Gastrocnemius medialis (tissue), 4 donors: Measurements from ENCODE around the gene ZFYVE21. TPM values are rescaled to one million over a fixed set of nuclear protein-coding genes. Genes with fewer than 3 reads are reported as not detected.
"Not testable (repeated sequence)": the region's sequence is repeated elsewhere in the genome, so short reads cannot be mapped to it uniquely, and the experiment has no call there.

Experiments used
- ATAC-seq, 2 donors: fragments of 150-250 bp; one replicate each; pipeline ENCODE4 v1.9.1; 2016
- DNase-seq, 2 donors: peaks; one replicate each; pipeline ENCODE4 v3.0.0-alpha.2; 2019
- H3K27ac ChIP-seq, 4 donors: fragments of 200-600 bp; sonication (generic); 1 replicate in 1 of 4; 2 replicates in 3 of 4; pipeline ENCODE4 v1.5.1; 2016 to 2018; ENCODE audit warnings: mild to moderate bottlenecking in 2 of 4, moderate library complexity in 1 of 4
- H3K27me3 ChIP-seq, 3 donors: fragments of 200-600 bp; sonication (generic) in 2 of 3; 1 replicate in 1 of 3; 2 replicates in 2 of 3; pipeline versions ENCODE4 v1.5.1 to v1.6.0; 2016 to 2019; ENCODE audit warnings: mild to moderate bottlenecking in 1 of 3, moderate library complexity in 1 of 3
- H3K36me3 ChIP-seq, 2 donors: fragments of 200-600 bp; sonication (generic) in 1 of 2; one replicate each; pipeline ENCODE4 v1.5.1; 2017 to 2018
- H3K4me1 ChIP-seq, 2 donors: fragments of 200-600 bp; sonication (generic) in 1 of 2; one replicate each; pipeline ENCODE4 v1.5.1; 2016 to 2017; ENCODE audit warnings: mild to moderate bottlenecking in 2 of 2
- H3K4me3 ChIP-seq, 4 donors: fragments of 200-600 bp; sonication (generic) in 3 of 4; 1 replicate in 1 of 4; 2 replicates in 3 of 4; pipeline ENCODE4 v1.5.1; 2016 to 2019; ENCODE audit warnings: mild to moderate bottlenecking in 2 of 4
- H3K9me3 ChIP-seq, 3 donors: fragments of 200-600 bp; sonication (generic) in 2 of 3; 1 replicate in 1 of 3; 2 replicates in 2 of 3; pipeline ENCODE4 v1.5.1; 2016 to 2019
- POLR2A ChIP-seq, 2 donors: fragments of 450-650 bp; IDR thresholded peaks; one replicate each; pipeline ENCODE4 v1.6.1; 2017; ENCODE audit warnings: antibody characterized with exemption in 2 of 2, mild to moderate bottlenecking in 2 of 2, moderate library complexity in 2 of 2
- in situ Hi-C, 4 donors: fragments of 200-750 bp; cut with MboI; loops; one replicate each; pipeline versions ENCODE4 v1.15.0 to v1.8.0; 2017; ENCODE audit warnings: low sequenced_read_pairs in 4 of 4
- intact Hi-C: fragments of 100-400 bp; cut with DNase I; formaldehyde crosslinking; loops from one replicate; pipeline ENCODE4 v1.15.1; 2023; ENCODE audit warnings: low total_unique reads
- total RNA-seq, 4 donors: library from RNA; depleted of rRNA; stranded (reverse); fragments of >200 nt; gene quantifications; one replicate each; pipeline versions ENCODE4 v1.1.0 to v1.2.3, GENCODE V29; 2016
- TF ChIP-seq, protein P1 (sequence below), 5 experiments: fragments of 450-650 bp in 3 of 5; fragments of 200-600 bp in 2 of 5; sonication (generic) in 2 of 5; IDR thresholded peaks in 4 of 5; conservative IDR thresholded peaks in 1 of 5; 1 replicate in 4 of 5; 2 replicates in 1 of 5; pipeline ENCODE4 v1.5.1; 2016 to 2019; ENCODE audit warnings: antibody characterized with exemption in 5 of 5, mild to moderate bottlenecking in 3 of 5, moderate library complexity in 3 of 5

The ZFYVE21 gene
- total RNA-seq, 4 donors from 2014 or later, result 16.2 to 25.8 (median 20.2) TPM

DNA sequence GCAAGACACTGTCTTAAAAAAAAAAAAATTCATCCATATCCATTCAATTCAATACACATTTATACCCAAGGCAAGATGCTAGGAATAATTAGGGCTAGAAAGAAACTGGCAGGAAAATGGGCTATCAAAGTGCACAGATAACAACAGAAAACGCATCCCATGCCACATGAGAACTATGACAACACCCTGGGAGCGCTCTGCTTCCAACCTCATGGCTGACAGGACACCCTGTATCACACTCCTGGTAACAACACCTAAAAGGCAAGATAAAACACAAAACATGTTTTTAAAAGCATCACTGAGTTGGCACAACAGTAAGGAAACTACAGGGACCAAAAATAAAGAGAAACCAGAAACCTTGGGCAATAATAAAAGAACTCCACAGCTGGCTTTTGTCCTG is 54.9 kb downstream of the ZFYVE21 start:
- no peak for DNase-seq
- in situ Hi-C loops, result no loop called here
- H3K4me1 ChIP-seq, result peaks cover 0 to 4% of the 10 kb centered on the region in 2 donors
- no peak overlapping the region for H3K4me3 ChIP-seq
- no peak overlapping the region for H3K27ac ChIP-seq
- no peak for ATAC-seq
- no peaks in the 10 kb centered on the region for H3K27me3 ChIP-seq
- H3K9me3 ChIP-seq, result no peaks in the 10 kb centered on the region
- intact Hi-C loops, result no loop called here
- TF ChIP-seq, protein P1, sequence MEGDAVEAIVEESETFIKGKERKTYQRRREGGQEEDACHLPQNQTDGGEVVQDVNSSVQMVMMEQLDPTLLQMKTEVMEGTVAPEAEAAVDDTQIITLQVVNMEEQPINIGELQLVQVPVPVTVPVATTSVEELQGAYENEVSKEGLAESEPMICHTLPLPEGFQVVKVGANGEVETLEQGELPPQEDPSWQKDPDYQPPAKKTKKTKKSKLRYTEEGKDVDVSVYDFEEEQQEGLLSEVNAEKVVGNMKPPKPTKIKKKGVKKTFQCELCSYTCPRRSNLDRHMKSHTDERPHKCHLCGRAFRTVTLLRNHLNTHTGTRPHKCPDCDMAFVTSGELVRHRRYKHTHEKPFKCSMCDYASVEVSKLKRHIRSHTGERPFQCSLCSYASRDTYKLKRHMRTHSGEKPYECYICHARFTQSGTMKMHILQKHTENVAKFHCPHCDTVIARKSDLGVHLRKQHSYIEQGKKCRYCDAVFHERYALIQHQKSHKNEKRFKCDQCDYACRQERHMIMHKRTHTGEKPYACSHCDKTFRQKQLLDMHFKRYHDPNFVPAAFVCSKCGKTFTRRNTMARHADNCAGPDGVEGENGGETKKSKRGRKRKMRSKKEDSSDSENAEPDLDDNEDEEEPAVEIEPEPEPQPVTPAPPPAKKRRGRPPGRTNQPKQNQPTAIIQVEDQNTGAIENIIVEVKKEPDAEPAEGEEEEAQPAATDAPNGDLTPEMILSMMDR (IDR thresholded peaks at IDR 0.05 in 4 of 5, conservative IDR thresholded peaks at IDR 0.05 in 1 of 5), result no peak
- no peak for TF ChIP-seq POLR2A (IDR thresholded peaks at IDR 0.05)
- H3K36me3 ChIP-seq, result no peaks in the 10 kb centered on the region

DNA sequence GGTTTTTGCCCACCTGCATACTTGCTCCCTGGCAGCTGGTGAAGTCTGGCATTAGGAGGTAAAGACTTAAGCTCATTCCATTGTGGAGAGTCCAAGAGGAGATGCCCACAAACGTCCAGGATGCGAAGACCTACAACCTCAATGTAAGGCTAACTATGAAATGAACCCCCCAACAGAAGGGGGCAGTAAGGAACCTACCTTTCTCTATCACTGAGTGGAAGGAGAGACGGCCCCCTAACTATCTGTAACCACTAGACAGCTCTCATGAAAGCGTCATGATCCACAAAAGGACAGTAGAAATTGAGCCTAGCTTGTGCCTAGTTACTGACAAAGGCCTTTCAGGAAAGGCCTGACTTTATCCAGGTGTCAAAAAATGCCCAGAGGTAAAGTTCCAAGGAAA is 55.3 kb downstream of the ZFYVE21 start:
- no peaks in the 10 kb centered on the region for H3K9me3 ChIP-seq
- TF ChIP-seq, protein P1 (IDR thresholded peaks at IDR 0.05 in 4 of 5, conservative IDR thresholded peaks at IDR 0.05 in 1 of 5), result no peak
- TF ChIP-seq POLR2A (IDR thresholded peaks at IDR 0.05), result no peak
- H3K36me3 ChIP-seq, result no peaks in the 10 kb centered on the region
- no peak for DNase-seq
- no peak overlapping the region for H3K27ac ChIP-seq
- no peaks in the 10 kb centered on the region for H3K27me3 ChIP-seq
- no peak overlapping the region for H3K4me3 ChIP-seq
- peaks cover 0 to 8% of the 10 kb centered on the region in 2 donors for H3K4me1 ChIP-seq
- no peak for ATAC-seq
- intact Hi-C loops (no loop called here), in situ Hi-C loops (no loop called here)

DNA sequence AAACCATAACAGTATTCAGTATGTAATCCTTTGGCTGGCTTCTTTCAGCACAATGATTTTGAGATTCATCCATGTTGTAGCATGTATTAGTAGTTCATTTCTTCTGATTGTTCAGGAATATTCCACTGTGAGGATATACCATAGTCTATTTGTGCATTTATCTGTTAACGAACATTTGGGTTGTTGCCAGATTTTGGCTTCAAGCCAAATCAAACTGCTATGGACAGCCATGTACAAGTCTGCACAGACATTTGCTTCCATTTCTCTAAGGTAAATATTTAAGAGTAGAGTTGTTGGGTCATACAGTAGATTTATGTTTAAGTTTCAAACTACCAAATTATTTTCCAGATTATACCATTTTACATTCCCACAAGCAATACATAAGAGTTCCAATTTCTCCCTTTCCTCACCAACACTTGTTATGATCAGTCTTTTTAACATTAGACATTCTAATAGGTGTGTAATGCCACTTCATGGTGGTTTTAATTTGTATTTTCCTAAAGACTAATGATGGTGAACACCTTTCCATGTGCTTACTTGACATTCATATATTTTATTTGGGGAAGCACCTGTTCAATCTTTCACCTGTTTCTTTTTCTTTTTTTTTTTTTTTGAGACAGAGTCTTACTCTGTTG is 56.6 kb downstream of the ZFYVE21 start:
- no peak for TF ChIP-seq POLR2A (IDR thresholded peaks at IDR 0.05)
- TF ChIP-seq, protein P1 (IDR thresholded peaks at IDR 0.05 in 4 of 5, conservative IDR thresholded peaks at IDR 0.05 in 1 of 5), result no peak
- in situ Hi-C loops, result no loop called here
- Histone ChIP-seq H3K36me3 (no peaks in the 10 kb centered on the region), H3K4me3 (no peak overlapping the region), H3K9me3 (no peaks in the 10 kb centered on the region), H3K27me3 (no peaks in the 10 kb centered on the region), H3K4me1 (peaks cover 0 to 8% of the 10 kb centered on the region in 2 donors), H3K27ac (no peak overlapping the region)
- DNase-seq (no peak), ATAC-seq (no peak)
- intact Hi-C loops, result no loop called here

DNA sequence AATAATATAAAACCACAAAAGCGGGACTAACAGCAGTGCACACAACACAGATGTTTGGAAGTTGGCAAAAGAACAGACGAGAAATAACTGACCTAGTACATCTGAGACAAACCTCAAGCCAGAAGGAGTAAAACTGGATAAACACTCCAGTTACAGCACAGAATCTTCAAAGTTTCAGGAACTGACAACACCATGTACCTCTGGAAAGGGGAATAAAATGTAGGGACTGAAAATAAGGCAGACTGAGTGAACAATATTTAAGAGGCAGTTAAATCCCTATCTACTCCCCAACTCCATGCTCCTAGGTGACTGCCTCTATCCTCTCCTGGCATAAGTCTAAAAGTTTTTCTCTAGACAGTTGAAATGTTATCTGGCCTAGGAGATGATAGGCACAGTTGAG is 57.9 kb downstream of the ZFYVE21 start:
- ATAC-seq, result no peak
- intact Hi-C loops (no loop called here), in situ Hi-C loops (no loop called here)
- TF ChIP-seq, protein P1 (IDR thresholded peaks at IDR 0.05 in 4 of 5, conservative IDR thresholded peaks at IDR 0.05 in 1 of 5), result no peak
- TF ChIP-seq POLR2A (IDR thresholded peaks at IDR 0.05), result no peak
- H3K36me3 ChIP-seq, result peaks cover 0 to 3% of the 10 kb centered on the region in 2 donors
- H3K9me3 ChIP-seq, result no peaks in the 10 kb centered on the region
- no peak overlapping the region for H3K27ac ChIP-seq
- no peaks in the 10 kb centered on the region for H3K27me3 ChIP-seq
- H3K4me3 ChIP-seq, result no peak overlapping the region
- no peak for DNase-seq
- H3K4me1 ChIP-seq, result peaks cover 0 to 8% of the 10 kb centered on the region in 2 donors

DNA sequence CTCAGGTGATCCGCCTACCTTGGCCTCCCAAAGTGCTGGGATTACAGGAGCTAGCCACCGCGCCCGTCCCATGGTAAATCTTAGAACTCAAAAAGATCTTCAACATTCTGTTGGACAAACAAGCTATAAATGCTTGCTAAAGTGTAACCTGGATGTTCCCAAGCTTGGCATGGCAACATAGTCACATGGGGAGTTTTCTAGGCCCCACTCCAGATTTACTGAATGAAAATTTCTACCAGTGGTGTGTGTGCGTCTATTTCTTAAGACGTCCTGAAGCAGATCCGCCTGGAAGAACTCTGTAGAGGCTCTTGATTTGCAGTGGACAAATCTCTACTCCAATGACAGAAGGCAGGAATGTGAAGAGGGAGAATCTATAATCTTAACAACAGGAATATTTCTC is 59.9 kb downstream of the ZFYVE21 start:
- Histone ChIP-seq H3K4me1 (peaks cover 0 to 8% of the 10 kb centered on the region in 2 donors), H3K4me3 (no peak overlapping the region), H3K9me3 (no peaks in the 10 kb centered on the region), H3K36me3 (peaks cover 0 to 8% of the 10 kb centered on the region in 2 donors), H3K27ac (peak overlapping the region in 1 of 4 donors; percentile 46), H3K27me3 (no peaks in the 10 kb centered on the region)
- in situ Hi-C loops (no loop called here), intact Hi-C loops (no loop called here)
- DNase-seq, result peak in 1 of 2 donors; percentile 2
- TF ChIP-seq, protein P1 (IDR thresholded peaks at IDR 0.05 in 4 of 5, conservative IDR thresholded peaks at IDR 0.05 in 1 of 5), result no peak
- TF ChIP-seq POLR2A (IDR thresholded peaks at IDR 0.05), result no peak
- ATAC-seq, result peak; percentile 85 to 90

DNA sequence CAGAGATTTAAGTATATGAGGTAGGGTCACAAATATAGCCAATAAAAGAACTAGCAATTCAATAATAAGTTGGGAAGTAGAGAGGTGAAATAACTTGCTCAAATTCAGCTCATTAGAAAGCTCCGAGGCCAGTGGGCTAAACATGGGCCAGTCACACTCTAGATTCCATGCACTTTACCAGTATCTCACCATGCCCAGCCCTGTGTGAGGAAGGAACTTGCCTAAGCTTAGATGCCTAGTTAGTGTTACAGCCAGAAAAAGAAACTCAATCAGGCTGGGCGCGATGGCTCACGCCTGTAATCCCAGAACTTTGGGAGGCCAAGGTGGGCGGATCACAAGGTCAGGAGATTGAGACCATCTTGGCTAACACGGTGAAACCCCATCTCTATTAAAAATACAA is 60.7 kb downstream of the ZFYVE21 start:
- intact Hi-C loops, in situ Hi-C loops, DNase-seq, H3K4me1 ChIP-seq, H3K4me3 ChIP-seq, H3K27me3 ChIP-seq, H3K36me3 ChIP-seq, H3K9me3 ChIP-seq, H3K27ac ChIP-seq: not testable (repeated sequence)
- peak in 1 of 2 donors; percentile 44 for ATAC-seq
